ENCODE data around the gene KPRP.

Gene KPRP

GRCh38 chr1:152774875-152775274, 17.1 kb downstream of the KPRP start, which contains the start of gene LCE1F:
TSS of gene LCE1F (plus strand) at chr1:152775140. CDS start at chr1:152776372, 1,232 bp downstream.
- DNase-seq, result no peak

DNA sequence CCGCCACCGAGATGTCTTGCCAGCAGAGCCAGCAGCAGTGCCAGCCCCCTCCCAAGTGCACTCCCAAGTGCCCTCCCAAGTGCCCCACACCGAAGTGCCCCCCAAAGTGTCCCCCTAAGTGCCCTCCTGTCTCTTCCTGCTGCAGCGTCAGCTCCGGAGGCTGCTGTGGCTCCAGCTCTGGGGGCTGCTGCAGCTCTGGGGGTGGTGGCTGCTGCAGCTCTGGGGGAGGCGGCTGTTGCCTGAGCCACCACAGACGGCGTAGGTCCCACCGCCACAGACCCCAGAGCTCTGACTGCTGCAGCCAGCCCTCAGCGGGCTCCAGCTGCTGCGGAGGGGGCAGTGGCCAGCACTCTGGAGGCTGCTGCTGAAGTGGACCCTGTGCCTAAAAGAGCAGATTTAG, 18.5 kb downstream of the KPRP start:
- no peak for DNase-seq

DNA sequence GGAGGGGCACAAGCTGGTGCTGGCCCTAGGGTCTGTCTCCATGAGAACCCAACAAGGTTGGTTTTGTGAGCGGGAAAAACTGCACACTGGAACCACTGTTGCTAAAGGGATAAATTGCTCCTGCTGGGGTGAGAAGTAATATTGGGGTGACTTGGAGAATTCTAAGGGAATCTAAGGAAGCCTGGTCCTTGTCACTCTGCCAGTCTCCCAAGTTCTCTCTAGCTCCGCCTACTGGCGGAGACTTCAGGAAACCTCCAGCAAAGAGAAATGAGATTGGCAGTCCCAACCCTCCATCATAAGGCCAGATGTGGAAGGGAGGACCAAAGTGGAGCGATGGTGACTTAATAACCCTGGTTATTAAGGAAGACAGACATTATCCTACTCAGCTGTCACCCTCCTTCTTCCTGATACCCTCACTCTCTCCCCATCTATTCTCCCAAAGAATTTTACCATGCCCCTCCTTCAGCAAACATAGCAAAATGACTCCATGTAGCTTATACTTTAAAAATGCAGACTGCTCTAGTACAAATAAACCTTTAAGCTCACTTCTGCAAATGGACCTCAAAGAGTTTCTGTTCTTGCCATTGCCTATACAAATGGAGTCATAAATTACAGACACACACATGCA, 19.8 kb downstream of the KPRP start:
- no peak for DNase-seq

- no peak for DNase-seq
Measured at GRCh38 chr1:152783095-152783494, 25.3 kb downstream of the KPRP start.

- no peak for DNase-seq
Measured at GRCh38 chr1:152786077-152786476, 28.3 kb downstream of the KPRP start, which contains the start of gene LCE1E. TSS of gene LCE1E (plus strand) at chr1:152786257. CDS start at chr1:152787300, 1,043 bp downstream.

GRCh38 chr1:152795686-152796085, 37.9 kb downstream of the KPRP start:
- no peak for DNase-seq

GRCh38 chr1:152796421-152796820, 38.6 kb downstream of the KPRP start, which contains the start of gene LCE1D:
TSS of gene LCE1D (plus strand) at chr1:152796721. CDS start at chr1:152797795, 1,074 bp downstream.
- DNase-seq, result no peak

- no peak for DNase-seq
Measured at GRCh38 chr1:152801333-152801732, 43.5 kb downstream of the KPRP start.

DNA sequence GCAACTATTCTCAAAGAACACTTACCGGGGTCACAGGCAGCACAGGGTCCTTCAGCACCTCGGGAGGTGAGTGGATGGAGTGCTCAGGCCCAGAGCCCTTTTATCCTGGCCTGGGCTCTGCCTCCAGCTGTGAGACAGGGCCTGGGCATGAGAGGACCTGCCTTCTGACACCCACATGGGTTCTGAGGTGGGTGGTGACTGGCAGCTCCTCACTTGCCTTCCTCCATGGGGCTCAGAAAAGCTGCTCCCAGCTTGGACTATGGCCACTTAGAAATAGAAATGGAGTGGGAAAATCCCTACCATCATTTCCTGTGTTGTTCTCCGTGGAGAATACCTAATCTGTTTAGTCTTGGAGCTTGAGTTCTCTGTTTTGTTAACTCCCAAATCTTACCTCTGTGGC, 48.8 kb downstream of the KPRP start, which contains the start of gene LCE1C:
LCE1C (minus strand) TSS at position 76 of the 400 bp plus-strand sequence. CDS start 1,173 bp downstream, outside the sequence.
- DNase-seq, result no peak

- no peak for DNase-seq
Measured at GRCh38 chr1:152811050-152811449, 53.2 kb downstream of the KPRP start.
